Omental fat pad (tissue), 4 donors: ENCODE data around the gene ADAMTS16. TPM values are rescaled to one million over a fixed set of nuclear protein-coding genes. Genes with fewer than 3 reads are reported as not detected.

Experiments used
- ATAC-seq: fragments of 150-250 bp; one replicate; pipeline ENCODE4 v1.9.1; 2016; ENCODE audit warnings: mild to moderate bottlenecking, moderate library complexity; ENCODE audit not compliant: low FRiP score
- DNase-seq: peaks from one replicate; pipeline ENCODE4 v3.0.0-alpha.2; 2019; ENCODE audit warnings: low spot score
- CTCF ChIP-seq, 3 donors: fragments of 450-650 bp; IDR thresholded peaks; one replicate each; pipeline ENCODE4 v1.5.1; 2016 to 2017; ENCODE audit warnings: antibody characterized with exemption in 3 of 3, mild to moderate bottlenecking in 3 of 3, moderate library complexity in 2 of 3
- total RNA-seq, 4 donors: library from RNA; depleted of rRNA; stranded (reverse); fragments of >200 nt; gene quantifications; one replicate each; pipeline ENCODE4 v1.1.0, GENCODE V29; 2016

Gene ADAMTS16
- total RNA-seq, 4 donors from 2014 or later: 0.50 to 1.9 (median 1.3) TPM

DNA sequence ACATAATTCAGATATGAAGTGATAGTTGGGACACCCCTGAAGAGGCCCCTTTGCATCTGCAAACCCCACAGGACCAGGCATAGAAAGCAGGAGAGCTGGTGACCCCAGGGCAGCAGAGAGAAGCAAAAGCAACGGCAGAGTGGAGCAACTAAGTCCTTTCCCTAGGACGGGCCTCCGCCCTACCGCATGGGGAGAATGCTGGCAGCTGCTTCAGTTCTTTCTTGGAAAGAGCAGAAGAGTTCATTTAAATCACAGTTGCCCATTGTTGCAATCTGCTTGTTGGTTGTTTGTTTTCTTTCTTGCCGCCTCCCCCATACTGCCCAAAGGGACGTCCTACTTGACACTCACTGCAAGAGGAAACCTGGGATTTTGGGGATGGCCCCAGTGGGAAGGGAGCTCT lies 126.2 kb downstream of the ADAMTS16 start:
- TF ChIP-seq CTCF (IDR thresholded peaks at IDR 0.05): no peak
- no peak for DNase-seq
- ATAC-seq: no peak

GRCh38 chr5:5270161-5270560 lies 130.0 kb downstream of the ADAMTS16 start:
- ATAC-seq: no peak
- DNase-seq: no peak
- TF ChIP-seq CTCF (IDR thresholded peaks at IDR 0.05): no peak

DNA sequence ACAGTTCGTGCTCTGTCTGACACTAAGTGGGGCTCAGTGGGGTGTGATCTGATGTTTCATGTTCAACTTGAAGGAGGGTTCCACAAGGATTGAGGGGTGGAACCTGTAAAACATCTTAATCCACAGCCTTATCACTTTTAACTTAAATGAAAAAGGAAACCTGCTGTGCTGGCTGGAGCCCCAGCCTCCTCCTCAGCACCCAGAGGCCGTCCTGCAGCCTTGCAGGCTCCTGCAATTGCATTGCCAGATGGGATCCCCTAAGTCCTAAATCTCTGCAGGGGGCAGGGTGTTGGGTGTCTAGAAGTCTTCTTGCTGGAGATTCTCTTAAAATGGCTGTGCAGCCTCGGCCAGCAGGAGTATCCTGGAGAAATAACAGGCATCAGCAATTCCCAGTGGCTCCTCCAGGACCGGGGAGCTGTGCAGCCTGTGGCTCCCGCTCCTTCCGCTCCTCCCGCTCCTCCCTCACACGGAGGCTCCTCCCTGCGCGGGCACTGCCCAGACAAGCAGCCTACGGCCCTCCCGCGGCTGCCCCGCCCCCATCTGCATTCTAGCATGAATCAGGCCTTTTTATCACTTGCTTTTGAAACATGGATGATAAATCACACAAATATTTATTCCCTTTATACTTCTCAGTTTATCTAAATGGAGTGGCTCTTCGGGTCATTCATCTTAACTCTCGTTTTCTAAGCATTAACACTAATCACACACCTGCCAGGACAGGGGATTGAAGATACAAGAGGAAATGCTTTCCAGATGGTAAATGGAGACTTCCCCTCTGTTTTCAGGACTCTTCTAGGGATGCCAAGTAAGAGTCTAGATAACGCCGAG lies 131.0 kb downstream of the ADAMTS16 start:
- no peak for TF ChIP-seq CTCF (IDR thresholded peaks at IDR 0.05)
- peak; percentile 57 for DNase-seq
- peak; percentile 93 for ATAC-seq

GRCh38 chr5:5271786-5272321 lies 131.7 kb downstream of the ADAMTS16 start:
- peak; percentile 47 for ATAC-seq
- no peak for TF ChIP-seq CTCF (IDR thresholded peaks at IDR 0.05)
- DNase-seq: no peak

DNA sequence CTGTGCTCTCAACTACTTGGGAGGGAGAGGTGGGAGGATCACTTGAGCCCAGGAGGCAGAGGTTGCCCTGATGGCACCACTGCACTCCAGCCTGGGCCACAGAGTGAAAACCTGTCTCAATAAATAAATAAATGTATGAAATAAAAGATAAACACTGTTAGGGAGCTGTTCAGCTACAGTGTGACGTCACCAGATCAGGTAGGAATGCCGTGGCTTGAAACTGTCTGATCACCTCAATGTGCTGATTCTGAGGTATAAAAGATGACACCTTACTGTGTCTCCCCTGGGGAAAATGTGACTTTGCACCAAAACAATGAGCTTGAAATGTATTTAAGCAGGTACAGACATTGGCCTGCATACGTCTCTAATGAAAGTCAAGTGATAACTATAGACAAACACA lies 133.3 kb downstream of the ADAMTS16 start:
- DNase-seq (no peak), ATAC-seq (no peak)
- TF ChIP-seq CTCF (IDR thresholded peaks at IDR 0.05): no peak

- ATAC-seq (no peak), DNase-seq (no peak)
- TF ChIP-seq CTCF (IDR thresholded peaks at IDR 0.05): no peak
Observed at GRCh38 chr5:5273976-5274375, 133.8 kb downstream of the ADAMTS16 start.

GRCh38 chr5:5275211-5275610 lies 135.1 kb downstream of the ADAMTS16 start:
- no peak for ATAC-seq
- TF ChIP-seq CTCF (IDR thresholded peaks at IDR 0.05): no peak
- no peak for DNase-seq
